M059J (cell line): Measurements from ENCODE around the gene UNC5CL. TPM values are rescaled to one million over a fixed set of nuclear protein-coding genes. Genes with fewer than 3 reads are reported as not detected.
A peak's percentile ranks its signal among the peaks of the same experiment; 100 is the strongest.
"Not testable (repeated sequence)": the region's sequence is repeated elsewhere in the genome, so short reads cannot be mapped to it uniquely, and the experiment has no call there.

Experiments
- DNase-seq: peaks from one replicate; pipeline ENCODE4 v3.0.0-alpha.2; 2012; ENCODE audit warnings: low read depth
- total RNA-seq: library from RNA; depleted of rRNA; stranded (reverse); fragments of >200 nt; shearing (Covaris generic); gene quantifications from 2 replicates; pipeline ENCODE4 v1.2.3, GENCODE V29; 2014

UNC5CL gene
- total RNA-seq, 1 experiment from 2014 or later: 0.20 TPM

DNA sequence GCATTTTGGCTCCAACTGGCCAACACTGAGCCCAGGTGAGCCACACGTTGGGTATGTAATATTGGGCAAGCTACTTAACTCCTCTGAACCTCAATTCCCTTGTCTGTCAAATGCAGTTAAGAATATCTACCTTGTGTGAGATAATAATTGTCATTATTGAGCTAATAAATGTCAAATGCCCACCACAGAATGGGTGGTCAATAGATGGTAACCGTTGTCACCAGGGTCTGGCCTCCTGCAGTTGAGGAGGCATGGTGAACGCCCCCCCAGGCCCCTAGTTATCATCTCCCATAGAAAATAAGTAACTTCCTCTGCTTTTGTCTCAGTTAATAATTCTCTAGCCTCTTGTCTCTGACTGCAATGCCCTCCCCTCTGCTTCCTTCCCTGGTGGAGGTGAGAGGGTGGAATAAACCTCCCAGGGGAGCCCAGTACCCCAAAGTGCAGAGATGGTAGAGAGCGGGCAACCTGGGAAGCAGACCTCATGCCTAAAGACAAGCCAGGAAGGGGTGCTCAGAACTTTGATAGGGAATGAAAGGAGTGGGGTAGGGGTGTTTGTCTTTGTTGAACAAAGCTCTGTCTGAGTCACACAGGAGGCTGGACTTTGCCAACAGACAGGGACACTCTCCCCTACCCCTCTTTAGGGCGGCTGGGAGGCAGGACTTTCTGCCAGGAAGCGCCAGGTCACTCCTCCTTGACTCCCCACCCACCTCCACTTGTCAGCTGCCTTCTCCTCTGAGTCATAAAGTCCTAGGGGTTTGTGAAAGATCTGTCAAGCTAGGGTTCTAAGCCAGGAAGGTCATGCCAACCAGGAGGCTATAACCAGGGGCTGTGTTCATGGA is 1.3 kb upstream of the UNC5CL start:
- peak; percentile 81 for DNase-seq

GRCh38 chr6:41038205-41038604 is 816 bp downstream of the UNC5CL start:
- no peak for DNase-seq

- no peak for DNase-seq
These were observed 1.7 kb downstream of the UNC5CL start for GRCh38 chr6:41037107-41037900.

GRCh38 chr6:41036601-41037000 is 2.4 kb downstream of the UNC5CL start:
- DNase-seq: no peak

GRCh38 chr6:41036186-41036585 is 2.8 kb downstream of the UNC5CL start:
- DNase-seq: peak; percentile 76

DNA sequence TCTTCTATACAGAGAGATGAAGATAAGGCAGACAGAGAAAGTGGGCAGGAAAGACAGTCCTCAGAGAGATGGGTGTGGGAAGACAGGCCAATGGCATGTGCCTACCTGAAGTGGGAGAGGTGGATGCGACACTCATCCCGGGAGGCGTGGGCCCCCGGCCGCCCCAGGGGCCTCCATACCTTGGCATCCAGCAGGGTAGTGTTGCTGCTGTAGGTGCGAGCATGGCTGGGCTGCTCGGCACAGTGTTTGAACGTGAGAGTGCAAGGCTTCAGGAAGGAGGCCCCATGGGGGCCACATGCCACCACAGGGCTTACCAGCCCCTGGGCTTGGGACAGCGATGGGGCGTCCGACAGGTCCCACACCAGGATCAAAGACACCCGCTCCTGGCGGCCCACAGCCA is 5.2 kb downstream of the UNC5CL start:
- DNase-seq: no peak

DNA sequence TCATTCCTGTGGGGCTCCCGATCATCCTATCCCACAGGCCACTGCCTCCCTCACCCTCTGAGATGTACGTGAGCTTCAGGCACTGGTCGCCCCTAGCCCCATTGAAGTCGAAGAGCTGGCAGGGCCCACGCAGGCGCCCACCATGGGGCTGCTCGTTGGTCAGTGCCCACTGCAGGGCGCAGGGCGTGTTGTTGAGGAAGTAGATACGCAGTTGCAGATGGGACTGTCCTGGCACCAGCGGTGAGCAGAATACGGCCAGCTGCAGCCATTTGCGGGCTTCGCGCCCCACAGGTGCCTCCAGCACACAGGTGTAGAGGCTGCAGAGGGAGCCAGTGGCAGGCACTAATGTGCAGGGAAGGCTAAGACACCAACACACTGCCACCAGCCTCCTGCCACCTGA is 6.2 kb downstream of the UNC5CL start:
- DNase-seq: no peak

DNA sequence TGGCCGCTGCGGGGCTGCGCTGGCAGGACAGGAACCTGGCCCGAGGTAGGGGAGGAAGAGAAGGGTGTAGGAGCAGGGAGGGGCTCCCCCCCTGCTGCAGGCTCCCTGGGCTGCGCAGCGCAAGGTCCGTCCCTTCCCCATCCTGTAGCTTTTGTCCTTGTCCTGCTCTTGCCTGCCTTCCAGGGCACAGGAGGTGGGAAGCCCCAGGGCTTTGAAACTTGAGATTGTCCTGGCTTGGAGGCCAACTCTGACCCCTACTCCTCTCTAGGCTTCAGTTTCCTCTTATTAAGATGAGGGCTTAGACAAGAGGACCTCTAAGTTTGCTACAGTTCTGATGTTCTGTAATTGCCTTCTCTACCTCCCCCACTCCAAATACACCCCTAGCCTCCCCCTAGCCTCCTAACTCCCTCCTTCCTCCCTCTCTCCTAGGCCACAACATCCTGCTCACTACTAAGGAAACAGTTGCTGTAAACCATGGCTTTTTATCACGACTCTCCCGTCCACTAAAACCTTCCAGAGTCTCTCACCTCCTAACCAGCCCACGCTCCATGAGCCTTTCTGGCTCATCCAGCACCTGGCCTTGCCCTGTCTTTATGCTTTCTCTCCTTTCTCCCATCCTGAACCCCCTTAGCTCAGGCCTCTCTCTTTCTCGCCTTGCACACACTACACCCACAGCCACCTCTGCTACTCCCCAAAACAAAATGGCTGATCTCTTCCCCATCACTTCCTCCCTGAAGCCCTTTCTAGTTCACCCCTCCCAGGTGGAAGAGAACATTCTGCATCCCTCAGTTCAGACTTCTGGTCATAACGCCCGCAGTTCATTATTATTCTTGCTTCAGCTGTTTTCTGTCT is 10.2 kb downstream of the UNC5CL start:
- DNase-seq: peak; percentile 63

GRCh38 chr6:41027799-41028560 is 11.0 kb downstream of the UNC5CL start:
- DNase-seq: peak; percentile 86

DNA sequence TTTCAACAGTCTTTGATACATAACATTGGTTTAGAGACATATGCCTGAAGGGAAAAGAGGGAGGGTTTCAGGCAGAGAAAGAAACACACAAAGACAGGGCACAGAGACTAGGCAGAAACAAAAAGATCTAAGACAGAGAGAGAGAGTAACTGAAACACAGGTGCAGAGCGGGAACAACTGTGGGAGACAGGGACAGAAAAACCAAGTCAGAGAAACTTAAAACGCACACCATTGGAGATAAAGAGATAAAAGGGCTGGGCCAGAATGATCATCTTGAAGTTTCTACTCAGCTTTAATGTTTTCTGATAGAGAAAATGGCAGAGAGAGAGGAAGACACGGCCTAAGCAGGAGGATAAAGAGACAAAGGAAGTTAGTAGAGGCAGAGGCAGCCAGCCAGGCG is 11.8 kb downstream of the UNC5CL start:
- peak; percentile 13 for DNase-seq

- DNase-seq: peak; percentile 18
These were observed 13.0 kb downstream of the UNC5CL start for GRCh38 chr6:41025966-41026530.

GRCh38 chr6:41023114-41023513 is 15.9 kb downstream of the UNC5CL start:
- DNase-seq: peak; percentile 51

- DNase-seq: peak; percentile 86
These were observed 16.7 kb downstream of the UNC5CL start for GRCh38 chr6:41022294-41022693.

DNA sequence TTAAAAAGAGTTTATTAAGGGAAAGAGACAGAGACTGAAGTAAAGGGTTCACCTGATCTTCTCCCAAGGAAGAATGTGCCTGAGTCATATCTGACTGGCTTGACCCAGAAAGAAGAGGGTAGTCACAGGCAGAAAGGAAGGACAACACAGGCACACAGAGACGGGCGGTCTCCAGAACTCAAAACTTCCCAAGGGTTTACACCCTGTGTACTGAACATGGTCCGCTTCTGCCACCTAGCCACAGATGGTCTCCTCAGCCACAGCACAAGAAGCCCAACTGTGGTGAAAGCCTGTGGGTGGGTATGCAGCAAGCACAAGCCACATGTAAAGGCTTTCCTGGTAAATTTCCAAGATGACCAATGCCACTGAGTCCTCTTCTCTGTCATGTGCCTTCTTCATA is 17.2 kb downstream of the UNC5CL start:
- DNase-seq: peak; percentile 96

- no peak for DNase-seq
These were observed 21.4 kb downstream of the UNC5CL start for GRCh38 chr6:41017663-41018062.

- not testable (repeated sequence) for DNase-seq
These were observed 23.2 kb downstream of the UNC5CL start for GRCh38 chr6:41015860-41016259.

GRCh38 chr6:41014780-41015179 is 24.2 kb downstream of the UNC5CL start:
- no peak for DNase-seq

DNA sequence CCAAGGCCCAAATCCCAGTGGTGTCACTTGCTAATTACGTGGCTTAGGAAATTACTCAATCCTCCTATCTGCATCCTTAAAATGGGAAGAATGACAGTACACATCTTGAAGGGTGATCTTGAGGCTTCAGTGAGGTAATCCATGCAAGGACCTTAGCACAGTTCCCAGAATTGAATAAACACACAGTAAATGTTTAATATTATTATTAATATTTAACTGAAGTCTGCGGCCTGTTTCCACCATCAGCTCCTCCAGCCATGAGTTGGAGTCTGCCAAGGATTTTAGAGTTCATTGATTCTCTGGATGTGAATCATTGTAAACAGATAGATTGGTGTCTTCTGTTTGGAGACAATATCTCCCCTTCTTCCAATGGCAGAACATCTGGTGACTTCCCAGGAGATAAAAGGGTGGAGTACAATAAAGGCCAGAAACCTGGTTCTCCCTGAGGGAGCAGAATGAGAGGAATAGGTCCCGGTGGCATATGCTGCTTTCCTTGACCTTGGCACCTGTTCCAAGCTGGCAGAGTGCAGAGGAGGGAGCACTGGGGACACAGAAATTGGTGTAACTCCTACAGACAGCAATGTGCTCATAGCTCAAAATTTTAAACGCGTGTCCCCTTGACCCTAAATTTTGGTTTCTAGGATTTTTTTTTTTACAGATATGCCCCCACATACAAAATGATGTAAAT is 25.4 kb downstream of the UNC5CL start:
- DNase-seq: no peak

GRCh38 chr6:41011673-41012072 is 27.3 kb downstream of the UNC5CL start:
- no peak for DNase-seq

DNA sequence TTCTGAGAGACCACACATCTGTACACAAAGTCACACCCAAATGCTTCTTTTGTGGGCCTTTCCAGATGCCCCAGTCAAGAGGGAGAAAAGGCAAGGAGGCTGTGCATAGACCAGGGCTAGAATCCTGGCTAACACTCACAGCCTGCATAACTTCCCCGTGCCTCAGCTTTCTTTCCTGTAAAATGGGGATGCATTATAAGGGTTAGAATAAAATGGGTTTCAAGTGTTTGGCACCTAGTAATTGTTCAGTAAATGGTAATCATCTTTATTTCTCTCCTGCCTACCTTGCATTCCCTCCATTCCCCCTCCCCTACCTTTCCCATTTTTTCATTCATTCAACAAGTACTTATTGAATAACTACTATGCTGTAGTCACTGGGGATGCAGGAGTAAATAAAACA is 29.4 kb downstream of the UNC5CL start:
- DNase-seq: no peak
